Esophagus muscularis mucosa (tissue), 4 donors: Measurements from ENCODE around the gene TSPAN15.

ENCODE experiments used
- CTCF ChIP-seq, 3 experiments: fragments of 200-600 bp in 2 of 3; fragments of 450-650 bp in 1 of 3; sonication (generic) in 2 of 3; IDR thresholded peaks; one replicate each; pipeline ENCODE4 v1.5.1; 2017 to 2019; ENCODE audit warnings: antibody characterized with exemption in 3 of 3, mild to moderate bottlenecking in 2 of 3, moderate library complexity in 1 of 3
- EP300 ChIP-seq: sonication (generic); formaldehyde crosslinking; IDR thresholded peaks from one replicate; pipeline ENCODE4 v1.6.1; 2017; ENCODE audit warnings: antibody characterized with exemption
- POLR2A ChIP-seq: fragments of 450-650 bp; IDR thresholded peaks from one replicate; pipeline ENCODE4 v1.6.1; 2017; ENCODE audit warnings: antibody characterized with exemption, moderate library complexity, mild to moderate bottlenecking, low read depth
- POLR2AphosphoS5 ChIP-seq, 2 donors: sonication (generic); formaldehyde crosslinking; IDR thresholded peaks; one replicate each; pipeline ENCODE4 v1.6.1; 2017; ENCODE audit warnings: antibody characterized with exemption in 2 of 2

GRCh38 chr10:69505636-69506318, 54.5 kb downstream of the TSPAN15 start:
- TF ChIP-seq CTCF (IDR thresholded peaks at IDR 0.05) (no peak), POLR2A (no peak), EP300 (no peak), POLR2AphosphoS5 (IDR thresholded peaks at IDR 0.05) (no peak)
